ENCODE data around the gene NKRF.

Gene NKRF

GRCh38 chrX:119607018-119607389 is 780 bp upstream of the NKRF start:
- DNase-seq, result no peak

GRCh38 chrX:119605464-119606279 is 552 bp downstream of the NKRF start:
- peak; percentile 54 for DNase-seq

- no peak for DNase-seq
Measured at GRCh38 chrX:119604766-119605463, 1.3 kb downstream of the NKRF start.

- DNase-seq, result no peak
Measured at GRCh38 chrX:119602701-119603255, 3.4 kb downstream of the NKRF start.

GRCh38 chrX:119589810-119590209 is 16.4 kb downstream of the NKRF start:
- DNase-seq, result no peak

GRCh38 chrX:119583431-119584059 is 22.7 kb downstream of the NKRF start:
- DNase-seq, result no peak

- DNase-seq, result no peak
Measured at GRCh38 chrX:119579414-119579813, 26.8 kb downstream of the NKRF start.

- peak; percentile 86 for DNase-seq
Measured at GRCh38 chrX:119574394-119575266, 31.6 kb downstream of the NKRF start, which contains the start of gene UBE2A. Gene UBE2A, plus strand, starts transcription at chrX:119574563. Its CDS starts 149 bp downstream, at chrX:119574712.

- no peak for DNase-seq
Measured at GRCh38 chrX:119573840-119574393, 32.3 kb downstream of the NKRF start.

GRCh38 chrX:119573222-119573621 is 33.0 kb downstream of the NKRF start:
- DNase-seq, result no peak

GRCh38 chrX:119570351-119570835 is 35.8 kb downstream of the NKRF start:
- DNase-seq, result no peak

- peak; percentile 86 for DNase-seq
Measured at GRCh38 chrX:119565107-119565663, 41.0 kb downstream of the NKRF start, which contains the start of gene STEEP1. Gene STEEP1, minus strand, starts transcription at chrX:119565409. Its CDS starts 54 bp downstream, at chrX:119565355.

- no peak for DNase-seq
Measured at GRCh38 chrX:119552508-119552907, 53.7 kb downstream of the NKRF start.

- DNase-seq, result no peak
Measured at GRCh38 chrX:119549327-119550016, 56.8 kb downstream of the NKRF start.

GRCh38 chrX:119541188-119541587 is 65.0 kb downstream of the NKRF start:
- DNase-seq, result no peak

GRCh38 chrX:119539872-119540271 is 66.4 kb downstream of the NKRF start:
- no peak for DNase-seq
